GM12878 (cell line): ENCODE results near the gene OSBPL5. TPM values are rescaled to one million over a fixed set of nuclear protein-coding genes. Genes with fewer than 3 reads are reported as not detected.

ENCODE experiments used
- ATAC-seq: fragments of 200-7000 bp; cut with Tn5 transposase; 3 replicates; pipeline ENCODE4 v1.9.1; 2020; ENCODE audit warnings: mild to moderate bottlenecking, moderate library complexity
- BruUV-seq: library from RNA; stranded (reverse); fragments of 400-500 nt; replicated peaks from 2 replicates; lab custom pipeline; 2021; lab: Mats Ljungman, UMichigan
- CTCF ChIA-PET: fragments of 300-600 bp; sonication (Branson Sonifier 250); formaldehyde crosslinking; extraction: SDS; loops from one replicate; lab custom pipeline; 2021; ENCODE audit warnings: inconsistent platforms; lab: Yijun Ruan, JAX
- POLR2A ChIA-PET: fragments of 350-600 bp; formaldehyde crosslinking; extraction: SDS; loops from one replicate; lab custom pipeline; 2021; ENCODE audit warnings: inconsistent platforms; lab: Charles Lee
- RAD21 ChIA-PET: fragments of 300-600 bp; sonication (Branson Sonifier 250); formaldehyde crosslinking; loops from one replicate; lab custom pipeline; 2023; ENCODE audit warnings: antibody characterized with exemption; ENCODE audit not compliant: unreplicated experiment; lab: Charles Lee
- SMC1A ChIA-PET: fragments of 300-600 bp; sonication (Branson Sonifier 250); formaldehyde crosslinking; loops from one replicate; lab custom pipeline; 2023; ENCODE audit not compliant: unreplicated experiment, uncharacterized antibody; lab: Charles Lee
- DNase-seq: peaks from one replicate; pipeline ENCODE4 v3.0.0-alpha.2; 2011; ENCODE audit warnings: low read depth, low spot score
- FAIRE-seq: peaks from 3 replicates; lab custom pipeline; 2011; peaks lifted over from hg19 to GRCh38; lab: Jason Lieb, UNC
- H2AFZ ChIP-seq: 2 replicates; pipeline ENCODE4 v1.6.0; 2011; ENCODE audit warnings: low read depth, low read length, control low read depth; ENCODE audit not compliant: control insufficient read depth
- H3K27ac ChIP-seq: 2 replicates; pipeline ENCODE4 v1.5.1; 2011; ENCODE audit warnings: control low read depth; ENCODE audit not compliant: control insufficient read depth, insufficient read depth
- H3K27me3 ChIP-seq, 2 experiments: replicated peaks in 1 of 2; 2 replicates each; pipeline versions ENCODE4 v1.6.0 to v1.6.1; 2011; ENCODE audit warnings: low read length in 1 of 2; ENCODE audit not compliant: control insufficient read depth in 2 of 2, insufficient read depth in 2 of 2
- H3K36me3 ChIP-seq, 2 experiments: 2 replicates each; pipeline ENCODE4 v1.5.1; 2011; ENCODE audit warnings: low read length in 1 of 2; ENCODE audit not compliant: control insufficient read depth in 2 of 2, insufficient read depth in 2 of 2
- H3K4me1 ChIP-seq: 2 replicates; pipeline ENCODE4 v1.6.1; 2011; ENCODE audit warnings: mild to moderate bottlenecking, low read length, moderate library complexity, mixed read lengths; ENCODE audit not compliant: control insufficient read depth, insufficient read depth
- H3K4me2 ChIP-seq: 2 replicates; pipeline ENCODE4 v1.6.0; 2011; ENCODE audit warnings: control low read depth; ENCODE audit not compliant: control insufficient read depth, insufficient read depth
- H3K4me3 ChIP-seq: fragments of 200-600 bp; sonication (generic); 2 replicates; pipeline ENCODE4 v1.5.1; 2016
- H3K79me2 ChIP-seq: 2 replicates; pipeline ENCODE4 v1.6.0; 2011; ENCODE audit warnings: low read length; ENCODE audit not compliant: control insufficient read depth, insufficient read depth
- H3K9ac ChIP-seq: 2 replicates; pipeline ENCODE4 v1.8.0; 2011; ENCODE audit warnings: low read length, control low read depth, mixed read lengths; ENCODE audit not compliant: control insufficient read depth, insufficient read depth
- H3K9me3 ChIP-seq: replicated peaks from 3 replicates; pipeline ENCODE4 v1.5.1; 2011; ENCODE audit warnings: mild to moderate bottlenecking, low read length; ENCODE audit not compliant: control insufficient read depth, insufficient read depth
- H4K20me1 ChIP-seq: 2 replicates; pipeline ENCODE4 v1.6.0; 2011; ENCODE audit not compliant: control insufficient read depth, insufficient read depth
- E2F8 ChIP-seq: fragments of 450-650 bp; IDR thresholded peaks from 2 replicates; pipeline ENCODE4 v1.6.1; 2018; ENCODE audit warnings: mild to moderate bottlenecking, low read depth, moderate library complexity; ENCODE audit not compliant: partially characterized antibody
- EGR1 ChIP-seq, 2 experiments: IDR thresholded peaks; 1 replicate in 1 of 2; 2 replicates in 1 of 2; pipeline ENCODE4 v1.6.1; 2011 to 2012; ENCODE audit warnings: low read depth in 2 of 2, low read length in 2 of 2, borderline replicate concordance in 1 of 2, mild to moderate bottlenecking in 1 of 2, moderate library complexity in 1 of 2
- ETV6 ChIP-seq, 2 experiments: fragments of 450-650 bp in 1 of 2; IDR thresholded peaks in 1 of 2; conservative IDR thresholded peaks in 1 of 2; 2 replicates each; pipeline ENCODE4 v1.6.1; 2014; ENCODE audit warnings: antibody characterized with exemption in 1 of 2, borderline replicate concordance in 1 of 2, low read depth in 1 of 2, mild to moderate bottlenecking in 1 of 2, moderate library complexity in 1 of 2
- MTA3 ChIP-seq: IDR thresholded peaks from 2 replicates; pipeline ENCODE4 v1.6.1; 2012; ENCODE audit warnings: low read length, inconsistent platforms, borderline replicate concordance
- MXI1 ChIP-seq: fragments of 150-350 bp; IDR thresholded peaks from 2 replicates; pipeline ENCODE4 v1.6.1; 2011; ENCODE audit warnings: low read depth, mild to moderate bottlenecking, inconsistent platforms, low read length, improper control_type of control experiment
- NKRF ChIP-seq: fragments of 450-650 bp; conservative IDR thresholded peaks from 2 replicates; pipeline ENCODE4 v1.6.1; 2017; ENCODE audit warnings: mild to moderate bottlenecking, moderate library complexity
- RBBP5 ChIP-seq: fragments of 200-600 bp; sonication (generic); conservative IDR thresholded peaks from 2 replicates; pipeline ENCODE4 v1.6.1; 2016
- SREBF1 ChIP-seq: IDR thresholded peaks from 2 replicates; pipeline ENCODE4 v1.6.1; 2012; ENCODE audit warnings: mild to moderate bottlenecking, low read length
- SUZ12 ChIP-seq: fragments of 200-600 bp; sonication (generic); IDR thresholded peaks from one replicate; pipeline ENCODE4 v1.6.1; 2018; ENCODE audit warnings: antibody characterized with exemption, mild to moderate bottlenecking; ENCODE audit not compliant: unreplicated experiment
- USF1 ChIP-seq: IDR thresholded peaks from 2 replicates; pipeline ENCODE4 v1.6.1; 2011; ENCODE audit warnings: borderline replicate concordance, low read depth, mild to moderate bottlenecking, moderate library complexity, mixed read lengths, low read length; ENCODE audit not compliant: insufficient read depth; ENCODE audit errors: extremely low read length
- in situ Hi-C: fragments of 300-500 bp; cut with MboI; formaldehyde crosslinking; loops from 9 replicates; pipeline ENCODE4 v1.14.3; 2018; ENCODE audit warnings: mixed read lengths
- intact Hi-C: fragments of 100-400 bp; cut with micrococcal nuclease; formaldehyde crosslinking; loops from one replicate; pipeline ENCODE4 v1.14.2; 2022; ENCODE audit not compliant: unreplicated experiment
- polyA plus RNA-seq, 11 experiments: library from polyadenylated mRNA; depleted of rRNA in 4 of 11; unstranded in 6 of 11; stranded (reverse) in 5 of 11; fragments of >200 nt; fragmentation: Nextera tagmentation in 4 of 11; fragmentation: Illumina TruSeq in 1 of 11; extraction: Ambion mirVana in 4 of 11; extraction: Trizol in 1 of 11; gene quantifications; 1 replicate in 1 of 11; 2 replicates in 10 of 11; pipeline versions ENCODE4 v1.2.1 to v1.2.3, GENCODE V29; 2011 to 2016; ENCODE audit warnings: inconsistent platforms in 2 of 11, missing spikeins in 2 of 11, low read depth in 1 of 11
- total RNA-seq, 4 experiments: library from RNA; depleted of rRNA in 3 of 4; stranded (reverse); fragments of >200 nt in 3 of 4; fragmentation: Illumina TruSeq in 1 of 4; extraction: Trizol in 1 of 4; gene quantifications; 2 replicates each; pipeline versions ENCODE4 v1.2.1 to v1.2.3, GENCODE V29; 2013 to 2021

Gene OSBPL5
- total and polyA plus RNA-seq, 10 of the 15 experiments (the other 5 are each of a cell fraction or from before 2014, with no cell fraction given): not detected

- TF ChIP-seq E2F8: no peak
- TF ChIP-seq SUZ12: no peak
- TF ChIP-seq MTA3: no peak
- TF ChIP-seq MXI1: no peak
- no peak for TF ChIP-seq ETV6 (conservative IDR thresholded peaks at IDR 0.05 in 1 of 2, IDR thresholded peaks at IDR 0.05 in 1 of 2; ENCODE audit: borderline replicate concordance in 1 of 2, low read depth in 1 of 2)
Measured at GRCh38 chr11:3176487-3176886, 11.4 kb upstream of the OSBPL5 start (continued).

GRCh38 chr11:3175194-3175593 lies 10.1 kb upstream of the OSBPL5 start:
- TF ChIP-seq NKRF (no peak), USF1 (no peak), EGR1 (IDR thresholded peaks at IDR 0.05; ENCODE audit: borderline replicate concordance in 1 of 2, low read depth in 2 of 2, low read length in 2 of 2) (no peak), SREBF1 (no peak), RBBP5 (no peak)
- H3K79me2 ChIP-seq: no peaks in the 10 kb centered on the region
- no peaks in the 10 kb centered on the region for H3K27me3 ChIP-seq
- no peaks in the 10 kb centered on the region; the same call in 2 of the 3 replicates for H3K9me3 ChIP-seq
- in situ Hi-C loops: no loop called here
- RAD21 ChIA-PET: no interaction called here
- FAIRE-seq (no peak), DNase-seq (no peak), ATAC-seq (no peak)
- no peak overlapping the region for H3K9ac ChIP-seq
- no peak overlapping the region for H3K4me2 ChIP-seq
- BruUV-seq: no TSS peak
- SMC1A ChIA-PET: no interaction called here
- H3K36me3 ChIP-seq: no peaks in the 10 kb centered on the region
- no peak overlapping the region for H3K27ac ChIP-seq
- H3K4me3 ChIP-seq: no peak overlapping the region
- CTCF ChIA-PET: no interaction called here
- intact Hi-C loops: no loop called here
- H4K20me1 ChIP-seq: no peaks in the 10 kb centered on the region
- POLR2A ChIA-PET: no interaction called here
- H3K4me1 ChIP-seq: no peaks in the 10 kb centered on the region
- no peak overlapping the region for H2AFZ ChIP-seq
